Right atrium auricular region (tissue), 2 donors: Measurements from ENCODE around the gene HPCAL1. TPM values are rescaled to one million over a fixed set of nuclear protein-coding genes. Genes with fewer than 3 reads are reported as not detected.
"Not testable (repeated sequence)": the region's sequence is repeated elsewhere in the genome, so short reads cannot be mapped to it uniquely, and the experiment has no call there.

Source experiments
- DNase-seq: peaks from one replicate; pipeline ENCODE4 v3.0.0-alpha.2; 2019; ENCODE audit warnings: low spot score
- H3K27ac ChIP-seq, 2 donors: fragments of 200-600 bp; sonication (generic); 1 replicate in 1 of 2; 2 replicates in 1 of 2; pipeline ENCODE4 v1.5.1; 2016 to 2019
- H3K27me3 ChIP-seq, 2 donors: fragments of 200-600 bp; sonication (generic); one replicate each; pipeline versions ENCODE4 v1.5.1 to v1.6.0; 2017 to 2019
- H3K36me3 ChIP-seq: fragments of 200-600 bp; sonication (generic); one replicate; pipeline ENCODE4 v1.5.1; 2016
- H3K4me1 ChIP-seq, 2 donors: fragments of 200-600 bp; sonication (generic); one replicate each; pipeline versions ENCODE4 v1.5.1 to v1.6.0; 2017 to 2019
- H3K4me3 ChIP-seq, 2 donors: fragments of 200-600 bp; sonication (generic); 1 replicate in 1 of 2; 2 replicates in 1 of 2; pipeline ENCODE4 v1.5.1; 2017 to 2019; ENCODE audit warnings: mild to moderate bottlenecking in 1 of 2, moderate library complexity in 1 of 2
- H3K9me3 ChIP-seq, 2 donors: fragments of 200-600 bp; sonication (generic); one replicate each; pipeline ENCODE4 v1.5.1; 2019
- total RNA-seq, 2 donors: library from RNA; depleted of rRNA; stranded (reverse); fragments of >200 nt; gene quantifications; one replicate each; pipeline ENCODE4 v1.1.0, GENCODE V29; 2016
- TF ChIP-seq, protein P1 (sequence below), 2 donors: fragments of 200-600 bp; sonication (generic); IDR thresholded peaks; one replicate each; pipeline ENCODE4 v1.5.1; 2019; ENCODE audit warnings: antibody characterized with exemption in 2 of 2

HPCAL1 gene
- total RNA-seq, 2 donors from 2014 or later: 28.7 to 35.5 TPM

DNA sequence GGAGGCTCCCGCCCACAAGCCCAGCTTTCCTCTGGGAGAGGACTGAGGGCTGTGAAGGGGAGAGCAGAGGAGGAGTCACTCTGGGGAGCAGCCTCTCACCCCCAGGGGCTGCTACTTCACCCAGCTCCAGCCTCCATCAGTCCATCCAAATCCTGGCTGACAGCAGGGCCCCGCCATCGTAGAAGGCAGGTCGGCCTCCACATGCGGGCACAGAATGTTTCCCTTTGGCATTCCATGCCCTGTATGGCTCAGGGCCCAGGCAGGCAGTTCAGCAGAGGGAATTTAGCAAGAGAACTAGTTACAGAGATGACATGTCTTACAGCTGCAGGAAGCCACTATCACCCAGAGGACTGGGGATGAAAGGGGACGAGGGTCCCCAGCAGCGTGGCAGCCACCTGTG, 151.8 kb downstream of the HPCAL1 start:
- no peak for DNase-seq

GRCh38 chr2:10457195-10457594, 154.5 kb downstream of the HPCAL1 start:
- peaks cover 0 to 19% of the 10 kb centered on the region in 2 donors for H3K4me1 ChIP-seq
- H3K4me3 ChIP-seq, H3K27ac ChIP-seq, H3K36me3 ChIP-seq, H3K9me3 ChIP-seq, DNase-seq, H3K27me3 ChIP-seq: not testable (repeated sequence)

More for the DNA sequence above, 151.8 kb downstream of the HPCAL1 start:
- no peak overlapping the region for H3K4me3 ChIP-seq
- H3K27ac ChIP-seq: peak overlapping the region in 1 of 2 donors; percentile 48
- H3K4me1 ChIP-seq: peaks cover 0 to 30% of the 10 kb centered on the region in 2 donors
- TF ChIP-seq, protein P1, sequence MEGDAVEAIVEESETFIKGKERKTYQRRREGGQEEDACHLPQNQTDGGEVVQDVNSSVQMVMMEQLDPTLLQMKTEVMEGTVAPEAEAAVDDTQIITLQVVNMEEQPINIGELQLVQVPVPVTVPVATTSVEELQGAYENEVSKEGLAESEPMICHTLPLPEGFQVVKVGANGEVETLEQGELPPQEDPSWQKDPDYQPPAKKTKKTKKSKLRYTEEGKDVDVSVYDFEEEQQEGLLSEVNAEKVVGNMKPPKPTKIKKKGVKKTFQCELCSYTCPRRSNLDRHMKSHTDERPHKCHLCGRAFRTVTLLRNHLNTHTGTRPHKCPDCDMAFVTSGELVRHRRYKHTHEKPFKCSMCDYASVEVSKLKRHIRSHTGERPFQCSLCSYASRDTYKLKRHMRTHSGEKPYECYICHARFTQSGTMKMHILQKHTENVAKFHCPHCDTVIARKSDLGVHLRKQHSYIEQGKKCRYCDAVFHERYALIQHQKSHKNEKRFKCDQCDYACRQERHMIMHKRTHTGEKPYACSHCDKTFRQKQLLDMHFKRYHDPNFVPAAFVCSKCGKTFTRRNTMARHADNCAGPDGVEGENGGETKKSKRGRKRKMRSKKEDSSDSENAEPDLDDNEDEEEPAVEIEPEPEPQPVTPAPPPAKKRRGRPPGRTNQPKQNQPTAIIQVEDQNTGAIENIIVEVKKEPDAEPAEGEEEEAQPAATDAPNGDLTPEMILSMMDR (IDR thresholded peaks at IDR 0.05): no peak
- H3K9me3 ChIP-seq: no peaks in the 10 kb centered on the region
- no peaks in the 10 kb centered on the region for H3K36me3 ChIP-seq
- no peaks in the 10 kb centered on the region for H3K27me3 ChIP-seq

DNA sequence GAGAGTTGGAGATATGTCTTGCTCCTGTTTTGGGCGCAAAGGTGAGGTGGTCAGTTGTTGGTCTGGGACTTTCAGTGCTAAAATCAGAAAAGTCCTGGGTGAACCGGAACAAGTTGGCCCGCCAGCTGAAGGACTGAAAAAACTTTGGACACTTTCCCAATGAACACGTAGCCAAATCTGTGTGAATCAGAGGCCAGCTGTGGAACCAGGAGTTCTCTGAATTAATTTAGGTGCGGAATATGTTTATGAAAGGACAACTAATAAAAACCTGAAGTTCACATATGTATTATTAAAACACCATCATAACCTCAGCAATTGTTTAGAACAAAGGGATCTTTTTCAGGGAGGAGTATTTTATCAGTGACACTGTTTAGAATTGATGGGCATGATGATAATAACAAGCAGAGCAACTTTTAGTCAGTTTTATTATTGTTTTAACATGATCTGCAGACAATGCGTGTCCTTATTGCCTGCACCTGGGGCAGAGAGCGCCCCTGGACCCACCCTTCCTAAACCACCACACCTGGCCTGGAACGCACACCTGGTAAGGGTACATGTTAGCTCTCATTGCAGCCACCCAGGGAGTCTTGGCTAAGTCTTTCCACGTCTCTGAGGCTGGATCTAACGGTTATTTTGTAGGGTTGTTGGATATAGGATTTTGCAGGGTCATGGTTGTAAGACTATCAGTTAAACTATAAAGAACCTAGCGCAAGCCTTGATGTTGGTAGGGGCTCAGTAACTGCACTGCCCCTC, 155.3 kb downstream of the HPCAL1 start:
- H3K27me3 ChIP-seq: no peaks in the 10 kb centered on the region
- H3K4me1 ChIP-seq: peaks cover 0 to 19% of the 10 kb centered on the region in 2 donors
- no peak for DNase-seq
- no peak overlapping the region for H3K4me3 ChIP-seq
- TF ChIP-seq, protein P1 (IDR thresholded peaks at IDR 0.05): no peak
- H3K9me3 ChIP-seq: no peaks in the 10 kb centered on the region
- no peak overlapping the region for H3K27ac ChIP-seq
- H3K36me3 ChIP-seq: no peaks in the 10 kb centered on the region

DNA sequence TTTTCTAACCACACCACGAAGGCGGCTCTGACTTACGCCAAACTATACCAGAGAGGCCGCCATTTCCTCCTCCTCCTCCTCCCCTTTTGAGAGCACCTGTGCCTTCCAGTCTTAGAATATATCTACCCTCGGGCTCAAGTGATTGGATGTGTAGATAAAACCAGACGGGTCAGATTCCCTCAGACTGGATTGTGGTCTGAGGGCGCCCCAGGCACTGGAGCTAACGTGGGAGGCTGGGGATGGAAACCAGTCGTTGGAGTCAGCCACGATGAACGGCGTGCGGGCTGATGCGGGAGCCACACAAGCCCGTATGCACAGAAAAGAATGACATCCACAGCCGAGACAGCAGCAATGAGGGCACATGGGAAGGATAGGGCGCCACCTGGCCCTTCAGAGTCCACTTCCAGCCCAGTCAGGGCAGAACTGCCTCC, 157.7 kb downstream of the HPCAL1 start:
- TF ChIP-seq, protein P1 (IDR thresholded peaks at IDR 0.05): no peak
- H3K27me3 ChIP-seq: no peaks in the 10 kb centered on the region
- DNase-seq: no peak
- H3K36me3 ChIP-seq: no peaks in the 10 kb centered on the region
- H3K27ac ChIP-seq: no peak overlapping the region
- H3K9me3 ChIP-seq: no peaks in the 10 kb centered on the region
- no peak overlapping the region for H3K4me3 ChIP-seq
- peaks cover 0 to 8% of the 10 kb centered on the region in 2 donors for H3K4me1 ChIP-seq

DNA sequence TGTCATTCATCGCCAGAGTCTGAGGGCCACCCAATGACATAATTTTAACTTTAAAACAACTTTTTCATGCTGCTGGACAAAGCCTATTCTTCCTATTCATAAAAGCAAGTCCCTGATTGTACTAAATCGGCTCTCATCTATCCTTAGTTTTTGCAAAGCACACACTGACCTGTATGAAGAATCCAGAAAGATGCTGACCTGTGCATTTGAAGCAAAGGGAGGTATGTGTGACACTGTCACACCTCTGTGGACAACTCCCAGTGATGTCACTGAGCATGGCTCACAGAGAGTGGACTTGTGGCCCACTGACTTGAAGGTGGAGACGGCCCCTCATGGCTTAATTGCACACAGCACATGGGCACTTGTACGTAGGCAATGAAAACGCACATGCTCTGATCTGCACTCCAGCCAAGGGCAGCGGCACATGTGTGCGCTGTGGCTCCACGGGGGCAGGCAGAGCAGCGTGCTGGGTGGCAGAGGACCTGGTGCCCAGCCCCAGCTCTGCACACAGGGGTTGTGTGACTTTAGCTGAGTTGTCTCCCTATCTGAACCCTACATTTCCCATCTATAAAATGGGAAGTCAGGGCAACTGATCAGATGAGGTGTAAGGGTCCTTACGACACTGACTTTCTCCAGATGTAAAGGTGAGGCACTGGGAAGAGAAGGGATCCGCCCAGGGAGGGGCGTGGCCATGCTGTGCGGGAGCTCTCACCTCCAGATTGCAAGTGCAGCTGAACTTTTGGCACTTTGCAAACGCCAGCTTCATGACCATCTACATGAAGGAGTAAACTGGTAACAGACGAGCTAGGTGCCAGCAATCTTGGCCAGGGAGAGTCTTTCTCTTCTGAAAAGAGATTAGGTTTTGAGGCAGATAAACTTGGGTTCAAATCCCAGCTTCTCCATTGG, 159.7 kb downstream of the HPCAL1 start:
- TF ChIP-seq, protein P1 (IDR thresholded peaks at IDR 0.05): no peak
- DNase-seq: no peak
- Histone ChIP-seq H3K9me3 (no peaks in the 10 kb centered on the region), H3K27me3 (no peaks in the 10 kb centered on the region), H3K27ac (no peak overlapping the region), H3K36me3 (no peaks in the 10 kb centered on the region), H3K4me3 (no peak overlapping the region), H3K4me1 (peaks cover 0 to 8% of the 10 kb centered on the region in 2 donors)

DNA sequence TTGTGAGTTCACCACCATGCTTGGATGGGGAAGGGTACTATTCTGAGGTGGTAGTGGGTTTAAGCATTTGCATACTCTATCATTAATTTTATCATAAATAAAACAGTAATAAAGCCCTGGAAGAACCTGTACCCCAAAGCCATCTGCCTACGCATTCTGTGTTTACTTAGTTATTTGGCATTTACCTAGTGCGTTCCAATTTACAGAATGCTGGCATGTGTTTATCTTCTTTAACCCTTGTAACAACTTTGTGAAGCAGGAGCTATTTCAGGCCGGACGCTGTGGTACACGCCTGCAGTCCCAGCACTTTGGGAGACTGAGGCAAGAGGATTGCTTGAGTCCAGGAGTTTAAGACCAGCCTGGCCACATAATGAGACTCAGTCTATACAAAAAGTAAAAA, 163.2 kb downstream of the HPCAL1 start:
- H3K27ac ChIP-seq: no peak overlapping the region
- H3K9me3 ChIP-seq: no peaks in the 10 kb centered on the region
- DNase-seq: no peak
- TF ChIP-seq, protein P1 (IDR thresholded peaks at IDR 0.05): no peak
- no peaks in the 10 kb centered on the region for H3K36me3 ChIP-seq
- no peaks in the 10 kb centered on the region for H3K4me1 ChIP-seq
- no peak overlapping the region for H3K4me3 ChIP-seq
- H3K27me3 ChIP-seq: no peaks in the 10 kb centered on the region
